ENCODE results near the gene CCDC97. TPM values are rescaled to one million over a fixed set of nuclear protein-coding genes. Genes with fewer than 3 reads are reported as not detected.

Gene CCDC97
- total RNA-seq, 1 donor from 2014 or later = 36.7 TPM

- H3K4me3 Mint-ChIP-seq (ENCODE audit: unreplicated experiment) = peak overlapping the region; percentile 91
- H3K9me3 Mint-ChIP-seq (ENCODE audit: unreplicated experiment) = peaks cover 12% of the 10 kb centered on the region
- no peak for DNase-seq
- TF ChIP-seq CTCF (IDR thresholded peaks at IDR 0.05; ENCODE audit: partially characterized antibody, unreplicated experiment) = no peak
- H3K36me3 Mint-ChIP-seq (ENCODE audit: unreplicated experiment) = peaks cover 5% of the 10 kb centered on the region
- H3K27ac Mint-ChIP-seq (ENCODE audit: unreplicated experiment) = peak overlapping the region; percentile 35
- H3K27me3 Mint-ChIP-seq (ENCODE audit: unreplicated experiment) = peaks cover 18% of the 10 kb centered on the region
- peaks cover 9% of the 10 kb centered on the region for H3K4me1 Mint-ChIP-seq (ENCODE audit: low read depth, unreplicated experiment)
Measured at GRCh38 chr19:41350735-41351338, 40.9 kb downstream of the CCDC97 start.

GRCh38 chr19:41351339-41352245 lies 41.6 kb downstream of the CCDC97 start:
- DNase-seq = peak; percentile 45
- Mint-ChIP-seq H3K27ac (ENCODE audit: unreplicated experiment) (no peak overlapping the region), H3K4me3 (ENCODE audit: unreplicated experiment) (peak overlapping the region; percentile 99), H3K4me1 (ENCODE audit: low read depth, unreplicated experiment) (peaks cover 9% of the 10 kb centered on the region), H3K27me3 (ENCODE audit: unreplicated experiment) (peaks cover 20% of the 10 kb centered on the region), H3K36me3 (ENCODE audit: unreplicated experiment) (peaks cover 5% of the 10 kb centered on the region), H3K9me3 (ENCODE audit: unreplicated experiment) (peaks cover 12% of the 10 kb centered on the region)
- TF ChIP-seq CTCF (IDR thresholded peaks at IDR 0.05; ENCODE audit: partially characterized antibody, unreplicated experiment) = no peak

GRCh38 chr19:41352279-41352608 lies 42.3 kb downstream of the CCDC97 start:
- H3K9me3 Mint-ChIP-seq (ENCODE audit: unreplicated experiment) = peaks cover 12% of the 10 kb centered on the region
- H3K4me1 Mint-ChIP-seq (ENCODE audit: low read depth, unreplicated experiment) = peaks cover 9% of the 10 kb centered on the region
- peaks cover 5% of the 10 kb centered on the region for H3K36me3 Mint-ChIP-seq (ENCODE audit: unreplicated experiment)
- no peak overlapping the region for H3K27ac Mint-ChIP-seq (ENCODE audit: unreplicated experiment)
- H3K27me3 Mint-ChIP-seq (ENCODE audit: unreplicated experiment) = peaks cover 20% of the 10 kb centered on the region
- peak overlapping the region; percentile 99 for H3K4me3 Mint-ChIP-seq (ENCODE audit: unreplicated experiment)
- DNase-seq = no peak
- TF ChIP-seq CTCF (IDR thresholded peaks at IDR 0.05; ENCODE audit: partially characterized antibody, unreplicated experiment) = no peak

- Mint-ChIP-seq H3K27ac (ENCODE audit: unreplicated experiment) (peak overlapping the region; percentile 75), H3K4me1 (ENCODE audit: low read depth, unreplicated experiment) (peaks cover 9% of the 10 kb centered on the region)
Measured at GRCh38 chr19:41352609-41353465, 42.9 kb downstream of the CCDC97 start.

More at GRCh38 chr19:41352609-41353465, 42.9 kb downstream of the CCDC97 start:
- peaks cover 20% of the 10 kb centered on the region for H3K27me3 Mint-ChIP-seq (ENCODE audit: unreplicated experiment)
- peaks cover 12% of the 10 kb centered on the region for H3K9me3 Mint-ChIP-seq (ENCODE audit: unreplicated experiment)
- TF ChIP-seq CTCF (IDR thresholded peaks at IDR 0.05; ENCODE audit: partially characterized antibody, unreplicated experiment) = peak; percentile 10
- H3K4me3 Mint-ChIP-seq (ENCODE audit: unreplicated experiment) = peak overlapping the region; percentile 99
- peak; percentile 66 for DNase-seq
- peaks cover 5% of the 10 kb centered on the region for H3K36me3 Mint-ChIP-seq (ENCODE audit: unreplicated experiment)
